Pancreas (tissue), 10 donors: ENCODE data around the gene ZBTB20. TPM values are rescaled to one million over a fixed set of nuclear protein-coding genes. Genes with fewer than 3 reads are reported as not detected.

Experiments used
- ATAC-seq, 4 donors: fragments of 200-7000 bp; cut with Tn5 transposase; one replicate each; pipeline versions ENCODE4 v1.8.0 to v1.9.1; 2020; ENCODE audit warnings: mild to moderate bottlenecking in 4 of 4, moderate library complexity in 4 of 4
- DNase-seq, 6 donors: peaks; one replicate each; pipeline ENCODE4 v3.0.0-alpha.2; 2020
- FAIRE-seq: peaks from 2 replicates; lab custom pipeline; 2012; peaks lifted over from hg19 to GRCh38; lab: Jason Lieb, UNC
- H3K27ac ChIP-seq, 4 donors: fragments of 200-600 bp; sonication (generic); 1 replicate in 3 of 4; 2 replicates in 1 of 4; pipeline versions ENCODE4 v1.5.0 to v1.8.0; 2020
- H3K27me3 ChIP-seq, 4 donors: fragments of 200-600 bp; one replicate each; pipeline ENCODE4 v1.8.0; 2021
- H3K36me3 ChIP-seq, 3 donors: fragments of 200-600 bp; sonication (generic) in 1 of 3; one replicate each; pipeline versions ENCODE4 v1.5.0 to v1.8.0; 2020 to 2021
- H3K4me1 ChIP-seq, 3 donors: fragments of 200-600 bp; one replicate each; pipeline ENCODE4 v1.8.0; 2021
- H3K4me3 ChIP-seq, 4 donors: fragments of 200-600 bp; sonication (generic) in 2 of 4; one replicate each; pipeline versions ENCODE4 v1.5.0 to v1.8.0; 2020 to 2021
- H3K9me3 ChIP-seq, 4 donors: fragments of 200-600 bp; one replicate each; pipeline ENCODE4 v1.8.0; 2021
- whole genome bisulfite sequencing, 2 donors: extraction: QIAGEN DNeasy Blood & Tissue Kit; methylation state at CpG; one replicate each; pipeline ENCODE4 v1.1.7; 2013; 5-methylcytosine and 5-hydroxymethylcytosine counted together
- intact Hi-C, 3 donors: fragments of 100-400 bp; cut with DNase I; formaldehyde crosslinking; loops; one replicate each; pipeline versions ENCODE4 v1.11.1 to v1.14.2; 2022
- polyA plus RNA-seq, 2 donors: library from polyadenylated mRNA; stranded (reverse); fragments of 200-250 nt; gene quantifications; one replicate each; pipeline ENCODE4 v1.2.3, GENCODE V29; 2013
- total RNA-seq, 6 donors: library from RNA; stranded (reverse); fragmentation: NEBNext Ultra II Directional in 4 of 6; extraction: Animal tissue kit (Norgen Biotek cat#: 25700) in 4 of 6; gene quantifications; one replicate each; pipeline versions ENCODE4 v1.2.1 to v1.2.4, GENCODE V29; 2021 to 2023
- TF ChIP-seq, protein P1 (sequence below), 4 donors: fragments of 200-600 bp; sonication (generic) in 3 of 4; IDR thresholded peaks; one replicate each; pipeline versions ENCODE4 v1.5.0 to v1.8.0; 2021; ENCODE audit warnings: antibody characterized with exemption in 4 of 4
- donor health status: healthy with polysubstance abuse.
- donor health status: DM: no; HTN: no; CAD: no; lungs with moderate emphysema.
- donor health status: DM: no; HTN: no; CAD: no.
- donor health status: control.
- donor health status: control.
- donor health status: Bipolar disorder and iron deficiency.
- donor health status: DM: yes; HTN: yes; CAD: no.
- donor health status: DM: no; HTN: no; CAD: no.
- donor health status: DM: no; HTN: no; CAD: no.
- donor health status: DM: yes; HTN: yes; CAD: no.

ZBTB20 gene
- total and polyA plus RNA-seq, 8 donors, result 1.3 to 81.5 (median 43.7) TPM

- Histone ChIP-seq H3K27ac (no peak overlapping the region), H3K9me3 (no peaks in the 10 kb centered on the region), H3K36me3 (no peaks in the 10 kb centered on the region), H3K4me3 (no peak overlapping the region), H3K4me1 (no peaks in the 10 kb centered on the region), H3K27me3 (no peaks in the 10 kb centered on the region)
- TF ChIP-seq, protein P1, sequence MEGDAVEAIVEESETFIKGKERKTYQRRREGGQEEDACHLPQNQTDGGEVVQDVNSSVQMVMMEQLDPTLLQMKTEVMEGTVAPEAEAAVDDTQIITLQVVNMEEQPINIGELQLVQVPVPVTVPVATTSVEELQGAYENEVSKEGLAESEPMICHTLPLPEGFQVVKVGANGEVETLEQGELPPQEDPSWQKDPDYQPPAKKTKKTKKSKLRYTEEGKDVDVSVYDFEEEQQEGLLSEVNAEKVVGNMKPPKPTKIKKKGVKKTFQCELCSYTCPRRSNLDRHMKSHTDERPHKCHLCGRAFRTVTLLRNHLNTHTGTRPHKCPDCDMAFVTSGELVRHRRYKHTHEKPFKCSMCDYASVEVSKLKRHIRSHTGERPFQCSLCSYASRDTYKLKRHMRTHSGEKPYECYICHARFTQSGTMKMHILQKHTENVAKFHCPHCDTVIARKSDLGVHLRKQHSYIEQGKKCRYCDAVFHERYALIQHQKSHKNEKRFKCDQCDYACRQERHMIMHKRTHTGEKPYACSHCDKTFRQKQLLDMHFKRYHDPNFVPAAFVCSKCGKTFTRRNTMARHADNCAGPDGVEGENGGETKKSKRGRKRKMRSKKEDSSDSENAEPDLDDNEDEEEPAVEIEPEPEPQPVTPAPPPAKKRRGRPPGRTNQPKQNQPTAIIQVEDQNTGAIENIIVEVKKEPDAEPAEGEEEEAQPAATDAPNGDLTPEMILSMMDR (IDR thresholded peaks at IDR 0.05), result no peak
- peak in 2 of 4 donors; percentile 18 to 22 for ATAC-seq
- WGBS, 2 donors, result 92 to 94% methylated on average over 8 of the region's 8 CpGs
- peak in 1 of 6 donors; percentile 12 for DNase-seq
- no peak for FAIRE-seq
- intact Hi-C loops, result no loop called here
These were observed 581.9 kb downstream of the ZBTB20 start for GRCh38 chr3:114565216-114565615.

GRCh38 chr3:114563720-114564119 is 583.4 kb downstream of the ZBTB20 start:
- WGBS, 2 donors, result 96 to 99% methylated on average over 2 of the region's 2 CpGs
- Histone ChIP-seq H3K27ac (no peak overlapping the region), H3K27me3 (no peaks in the 10 kb centered on the region), H3K4me3 (no peak overlapping the region), H3K36me3 (no peaks in the 10 kb centered on the region), H3K4me1 (no peaks in the 10 kb centered on the region), H3K9me3 (no peaks in the 10 kb centered on the region)
- intact Hi-C loops, result no loop called here
- ATAC-seq (no peak), DNase-seq (no peak), FAIRE-seq (no peak)
- TF ChIP-seq, protein P1 (IDR thresholded peaks at IDR 0.05), result no peak

DNA sequence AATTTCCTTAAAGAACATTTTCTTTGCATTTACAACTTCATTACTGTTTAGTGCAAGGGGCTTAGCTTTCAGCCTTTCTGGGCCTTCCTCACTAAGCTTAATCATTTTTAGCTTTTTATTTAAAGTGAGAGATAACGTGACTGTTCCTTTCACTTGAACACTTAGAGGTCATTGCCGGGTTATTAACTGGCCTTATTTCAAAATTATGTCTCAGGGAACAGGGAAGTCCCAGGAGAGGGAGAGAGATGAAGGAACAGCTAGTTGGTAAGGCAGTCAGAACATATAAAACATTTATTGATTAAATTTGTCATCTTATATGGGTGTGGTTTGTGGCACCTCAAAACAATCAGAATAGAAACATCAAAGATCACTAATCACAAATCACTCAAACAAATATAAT is 584.5 kb downstream of the ZBTB20 start:
- intact Hi-C loops, result no loop called here
- no peaks in the 10 kb centered on the region for H3K9me3 ChIP-seq
- FAIRE-seq (no peak), ATAC-seq (peak in 2 of 4 donors; percentile 22 to 32), DNase-seq (no peak)
- H3K36me3 ChIP-seq, result no peaks in the 10 kb centered on the region
- TF ChIP-seq, protein P1 (IDR thresholded peaks at IDR 0.05), result no peak
- H3K4me1 ChIP-seq, result peaks cover 0 to 4% (median 0%) of the 10 kb centered on the region in 3 donors
- WGBS, 2 donors, result 25 to 27% methylated on average over 2 of the region's 2 CpGs
- H3K27me3 ChIP-seq, result no peaks in the 10 kb centered on the region
- H3K27ac ChIP-seq, result no peak overlapping the region
- H3K4me3 ChIP-seq, result no peak overlapping the region

DNA sequence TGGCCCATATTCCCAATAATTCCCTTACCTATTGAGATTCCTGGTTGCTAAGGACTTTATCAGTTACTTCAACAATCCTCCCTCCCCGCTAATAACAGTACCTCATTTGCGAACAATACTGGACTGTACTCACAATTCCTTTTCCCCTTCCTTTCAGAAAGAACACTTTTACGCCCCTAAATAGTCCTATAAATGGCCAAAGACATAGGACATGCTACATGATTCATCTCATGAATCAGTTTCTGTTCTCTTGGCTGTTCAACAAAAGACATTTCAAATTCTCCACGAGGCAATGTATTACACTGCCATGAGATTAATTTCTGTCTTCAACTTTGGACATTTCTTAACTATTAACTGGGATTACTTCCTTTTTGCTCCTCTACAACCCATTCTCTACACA is 588.8 kb downstream of the ZBTB20 start:
- FAIRE-seq, result no peak
- TF ChIP-seq, protein P1 (IDR thresholded peaks at IDR 0.05), result no peak
- no peak for DNase-seq
- H3K27ac ChIP-seq, result peak overlapping the region in 1 of 4 donors; percentile 10
- WGBS, 2 donors, result 65 to 85% methylated on average over 4 of the region's 4 CpGs
- no peaks in the 10 kb centered on the region for H3K9me3 ChIP-seq
- H3K4me3 ChIP-seq, result no peak overlapping the region
- peaks cover 0 to 6% (median 0%) of the 10 kb centered on the region in 3 donors for H3K4me1 ChIP-seq
- H3K36me3 ChIP-seq, result no peaks in the 10 kb centered on the region
- H3K27me3 ChIP-seq, result no peaks in the 10 kb centered on the region
- ATAC-seq, result peak in 1 of 4 donors; percentile 15
- intact Hi-C loops, result no loop called here

GRCh38 chr3:114557791-114558190 is 589.3 kb downstream of the ZBTB20 start:
- ATAC-seq (peak in 3 of 4 donors; percentile 34 to 71 (median 40)), DNase-seq (no peak), FAIRE-seq (no peak)
- intact Hi-C loops, result no loop called here
- Histone ChIP-seq H3K4me3 (no peak overlapping the region), H3K36me3 (no peaks in the 10 kb centered on the region), H3K27me3 (no peaks in the 10 kb centered on the region), H3K27ac (no peak overlapping the region), H3K4me1 (peaks cover 0 to 6% (median 0%) of the 10 kb centered on the region in 3 donors), H3K9me3 (no peaks in the 10 kb centered on the region)
- TF ChIP-seq, protein P1 (IDR thresholded peaks at IDR 0.05), result no peak
